Neural cell (in vitro differentiated cells): Measurements from ENCODE around the gene EHMT2. TPM values are rescaled to one million over a fixed set of nuclear protein-coding genes. Genes with fewer than 3 reads are reported as not detected.
A peak's percentile ranks its signal among the peaks of the same experiment; 100 is the strongest.

Source experiments
- H2AFZ ChIP-seq: fragments of 200-600, 300-800 bp; sonication (generic), shearing (Covaris generic); 2 replicates; pipeline ENCODE4 v1.6.0; 2014; ENCODE audit warnings: low read depth, mild to moderate bottlenecking, antibody characterized with exemption, low read length, moderate library complexity
- H3F3A ChIP-seq: fragments of 200-600 bp; shearing (Covaris generic); 2 replicates; pipeline ENCODE4 v1.6.1; 2016; ENCODE audit warnings: mild to moderate bottlenecking, moderate library complexity, mixed read lengths, antibody characterized with exemption, low read length; ENCODE audit not compliant: insufficient read depth, poor library complexity, severe bottlenecking
- H3K27ac ChIP-seq: fragments of 200-600, 300-800 bp; sonication (generic), shearing (Covaris generic); 2 replicates; pipeline ENCODE4 v1.5.1; 2014; ENCODE audit warnings: mild to moderate bottlenecking, low read length, moderate library complexity
- H3K27me3 ChIP-seq: fragments of 300-800, 200-600 bp; sonication (generic), shearing (Covaris generic); 2 replicates; pipeline ENCODE4 v1.6.0; 2014; ENCODE audit warnings: mild to moderate bottlenecking, low read depth, low read length, moderate library complexity; ENCODE audit not compliant: insufficient read depth
- H3K36me3 ChIP-seq: fragments of 300-800, 200-600 bp; sonication (generic), shearing (Covaris generic); 2 replicates; pipeline ENCODE4 v1.5.1; 2014; ENCODE audit warnings: mild to moderate bottlenecking, antibody characterized with exemption, low read length, moderate library complexity; ENCODE audit not compliant: insufficient read depth
- H3K4me2 ChIP-seq: fragments of 300-800, 200-600 bp; sonication (generic), shearing (Covaris generic); 2 replicates; pipeline ENCODE4 v1.6.0; 2014; ENCODE audit warnings: mild to moderate bottlenecking, low read length
- H3K4me3 ChIP-seq: fragments of 300-800, 200-600 bp; sonication (generic), shearing (Covaris generic); 2 replicates; pipeline ENCODE4 v1.5.1; 2014; ENCODE audit warnings: mild to moderate bottlenecking, low read length, moderate library complexity
- H3K79me2 ChIP-seq: fragments of 200-600 bp; shearing (Covaris generic); replicated peaks from 2 replicates; pipeline ENCODE4 v1.6.0; 2014; ENCODE audit warnings: mild to moderate bottlenecking, low read length, moderate library complexity; ENCODE audit not compliant: insufficient read depth
- H3K9ac ChIP-seq: fragments of 300-800, 200-600 bp; sonication (generic), shearing (Covaris generic); 2 replicates; pipeline ENCODE4 v1.6.1; 2016; ENCODE audit warnings: mild to moderate bottlenecking, low read length, mixed read lengths
- H3K9me2 ChIP-seq: fragments of 200-600 bp; shearing (Covaris generic); 2 replicates; pipeline ENCODE4 v1.6.1; 2016; ENCODE audit warnings: mild to moderate bottlenecking, low read length, mixed read lengths; ENCODE audit not compliant: insufficient read depth
- H3K9me3 ChIP-seq: fragments of 200-600, 300-800 bp; sonication (generic), shearing (Covaris generic); 2 replicates; pipeline ENCODE4 v1.6.1; 2016; ENCODE audit warnings: mild to moderate bottlenecking, mixed run types, low read length, moderate library complexity, mixed read lengths
- H4K20me1 ChIP-seq: fragments of 200-600 bp; shearing (Covaris generic); 2 replicates; pipeline ENCODE4 v1.6.1; 2016; ENCODE audit warnings: mild to moderate bottlenecking, mixed run types; ENCODE audit not compliant: insufficient read depth
- CTCF ChIP-seq: fragments of 450-650 bp; IDR thresholded peaks from 2 replicates; pipeline ENCODE4 v1.5.1; 2014; ENCODE audit warnings: antibody characterized with exemption, mild to moderate bottlenecking, moderate library complexity; ENCODE audit not compliant: poor library complexity, severe bottlenecking
- EP300 ChIP-seq: fragments of 450-650 bp; conservative IDR thresholded peaks from 2 replicates; pipeline ENCODE4 v1.6.1; 2014; ENCODE audit warnings: antibody characterized with exemption, mild to moderate bottlenecking, moderate library complexity; ENCODE audit not compliant: poor library complexity, severe bottlenecking
- EZH2 ChIP-seq: fragments of 200-600, 300-800 bp; shearing (Covaris generic), sonication (generic); IDR thresholded peaks from 2 replicates; pipeline ENCODE4 v1.6.1; 2014; ENCODE audit warnings: antibody characterized with exemption, low read length, borderline replicate concordance, mild to moderate bottlenecking; ENCODE audit not compliant: insufficient read depth, poor library complexity, severe bottlenecking
- MXI1 ChIP-seq: fragments of 450-650 bp; conservative IDR thresholded peaks from 2 replicates; pipeline ENCODE4 v1.6.1; 2014; ENCODE audit warnings: antibody characterized with exemption, mild to moderate bottlenecking; ENCODE audit not compliant: poor library complexity, severe bottlenecking
- POLR2AphosphoS5 ChIP-seq: IDR thresholded peaks from 2 replicates; pipeline ENCODE4 v1.6.1; 2012
- RAD21 ChIP-seq: fragments of 450-650 bp; conservative IDR thresholded peaks from 2 replicates; pipeline ENCODE4 v1.6.1; 2014; ENCODE audit warnings: antibody characterized with exemption, mild to moderate bottlenecking, moderate library complexity
- SMC3 ChIP-seq: fragments of 450-650 bp; conservative IDR thresholded peaks from 2 replicates; pipeline ENCODE4 v1.6.1; 2014; ENCODE audit warnings: antibody characterized with exemption, mild to moderate bottlenecking, moderate library complexity; ENCODE audit not compliant: poor library complexity
- TAF1 ChIP-seq: IDR thresholded peaks from 2 replicates; pipeline ENCODE4 v1.6.1; 2012; ENCODE audit warnings: low read depth
- polyA plus RNA-seq: library from polyadenylated mRNA; depleted of rRNA; stranded (reverse); fragments of >200 nt; gene quantifications from 2 replicates; pipeline ENCODE4 v1.2.3, GENCODE V29; 2014
- TF ChIP-seq, protein P1 (sequence below): IDR thresholded peaks from 2 replicates; pipeline ENCODE4 v1.6.1; 2012; ENCODE audit warnings: borderline replicate concordance

Gene EHMT2
- polyA plus RNA-seq, 1 donor from 2014 or later = 102 TPM

DNA sequence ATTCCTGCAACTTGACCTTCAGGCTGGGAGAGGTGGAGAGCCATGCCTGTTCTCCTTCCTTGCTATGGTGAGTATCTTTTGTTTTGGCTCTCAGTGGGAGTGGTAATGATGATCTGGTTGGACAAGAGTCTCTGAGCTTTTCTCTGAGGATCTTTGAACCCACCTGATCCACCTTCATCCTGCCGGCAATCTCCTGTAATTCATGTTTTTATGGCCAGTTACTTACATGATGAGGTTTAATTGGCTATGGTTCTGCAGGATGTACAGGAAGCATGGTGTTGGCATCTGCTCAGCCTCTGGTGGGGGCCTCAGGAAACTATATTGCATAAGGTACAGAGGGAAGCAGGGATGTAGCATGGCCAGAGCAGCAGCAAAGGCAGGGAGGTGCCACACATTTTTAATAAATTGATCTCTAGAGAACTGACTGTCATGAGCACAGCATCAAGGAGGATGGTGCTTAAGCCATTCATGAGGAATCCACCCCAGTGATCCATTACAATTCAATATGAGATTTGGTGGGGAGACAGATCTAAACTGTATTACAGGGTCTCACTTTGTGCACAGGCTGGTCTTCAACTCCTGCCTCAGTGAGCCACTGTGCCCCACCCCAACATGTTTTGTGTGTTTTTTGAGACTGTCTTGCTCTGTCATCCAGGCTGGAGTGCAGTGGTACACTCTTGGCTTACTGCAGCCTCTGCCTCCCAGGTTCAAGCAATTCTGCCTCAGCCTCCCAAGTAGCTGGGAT, 60.0 kb downstream of the EHMT2 start:
- H3K4me3 ChIP-seq = peak overlapping the region; percentile 98
- no peak overlapping the region for H3K9ac ChIP-seq
- no peaks in the 10 kb centered on the region for H4K20me1 ChIP-seq
- no peaks in the 10 kb centered on the region for H3F3A ChIP-seq
- H3K4me2 ChIP-seq = peak overlapping the region; percentile 90
- H3K27ac ChIP-seq = no peak overlapping the region
- TF ChIP-seq SMC3 = no peak
- TF ChIP-seq RAD21 = no peak
- TF ChIP-seq, protein P1, sequence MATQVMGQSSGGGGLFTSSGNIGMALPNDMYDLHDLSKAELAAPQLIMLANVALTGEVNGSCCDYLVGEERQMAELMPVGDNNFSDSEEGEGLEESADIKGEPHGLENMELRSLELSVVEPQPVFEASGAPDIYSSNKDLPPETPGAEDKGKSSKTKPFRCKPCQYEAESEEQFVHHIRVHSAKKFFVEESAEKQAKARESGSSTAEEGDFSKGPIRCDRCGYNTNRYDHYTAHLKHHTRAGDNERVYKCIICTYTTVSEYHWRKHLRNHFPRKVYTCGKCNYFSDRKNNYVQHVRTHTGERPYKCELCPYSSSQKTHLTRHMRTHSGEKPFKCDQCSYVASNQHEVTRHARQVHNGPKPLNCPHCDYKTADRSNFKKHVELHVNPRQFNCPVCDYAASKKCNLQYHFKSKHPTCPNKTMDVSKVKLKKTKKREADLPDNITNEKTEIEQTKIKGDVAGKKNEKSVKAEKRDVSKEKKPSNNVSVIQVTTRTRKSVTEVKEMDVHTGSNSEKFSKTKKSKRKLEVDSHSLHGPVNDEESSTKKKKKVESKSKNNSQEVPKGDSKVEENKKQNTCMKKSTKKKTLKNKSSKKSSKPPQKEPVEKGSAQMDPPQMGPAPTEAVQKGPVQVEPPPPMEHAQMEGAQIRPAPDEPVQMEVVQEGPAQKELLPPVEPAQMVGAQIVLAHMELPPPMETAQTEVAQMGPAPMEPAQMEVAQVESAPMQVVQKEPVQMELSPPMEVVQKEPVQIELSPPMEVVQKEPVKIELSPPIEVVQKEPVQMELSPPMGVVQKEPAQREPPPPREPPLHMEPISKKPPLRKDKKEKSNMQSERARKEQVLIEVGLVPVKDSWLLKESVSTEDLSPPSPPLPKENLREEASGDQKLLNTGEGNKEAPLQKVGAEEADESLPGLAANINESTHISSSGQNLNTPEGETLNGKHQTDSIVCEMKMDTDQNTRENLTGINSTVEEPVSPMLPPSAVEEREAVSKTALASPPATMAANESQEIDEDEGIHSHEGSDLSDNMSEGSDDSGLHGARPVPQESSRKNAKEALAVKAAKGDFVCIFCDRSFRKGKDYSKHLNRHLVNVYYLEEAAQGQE = no peak
- no peak for TF ChIP-seq MXI1
- TF ChIP-seq CTCF = no peak
- TF ChIP-seq TAF1 = no peak
- TF ChIP-seq POLR2AphosphoS5 = no peak
- TF ChIP-seq EZH2 = no peak
- TF ChIP-seq EP300 = no peak
- no peak overlapping the region for H2AFZ ChIP-seq
- H3K79me2 ChIP-seq = peaks cover 29% of the 10 kb centered on the region
- no peaks in the 10 kb centered on the region for H3K9me2 ChIP-seq
- no peaks in the 10 kb centered on the region for H3K27me3 ChIP-seq
- H3K36me3 ChIP-seq = peaks cover 4% of the 10 kb centered on the region
- H3K9me3 ChIP-seq = no peaks in the 10 kb centered on the region

GRCh38 chr6:31836474-31837368, 60.8 kb downstream of the EHMT2 start:
- H3K79me2 ChIP-seq = peaks cover 33% of the 10 kb centered on the region
- H2AFZ ChIP-seq = no peak overlapping the region
- H3F3A ChIP-seq = no peaks in the 10 kb centered on the region
- H3K4me2 ChIP-seq = peak overlapping the region; percentile 90
- H3K27me3 ChIP-seq = no peaks in the 10 kb centered on the region
- no peak for TF ChIP-seq POLR2AphosphoS5
- TF ChIP-seq CTCF = no peak
- TF ChIP-seq SMC3 = no peak
- no peak for TF ChIP-seq EP300
- no peak for TF ChIP-seq RAD21
- TF ChIP-seq, protein P1 = no peak
- no peak for TF ChIP-seq MXI1
- H4K20me1 ChIP-seq = no peaks in the 10 kb centered on the region
- peak overlapping the region; percentile 94 for H3K27ac ChIP-seq
- peak overlapping the region; percentile 98 for H3K9ac ChIP-seq
- H3K9me3 ChIP-seq = no peaks in the 10 kb centered on the region
- peak overlapping the region; percentile 98 for H3K4me3 ChIP-seq
- H3K36me3 ChIP-seq = peaks cover 4% of the 10 kb centered on the region
- H3K9me2 ChIP-seq = no peaks in the 10 kb centered on the region
